GM18526 (cell line): ENCODE results near the gene MPP1.
A peak's percentile ranks its signal among the peaks of the same experiment; 100 is the strongest.

Experiments
- POLR2A ChIP-seq: IDR thresholded peaks from 3 replicates; pipeline ENCODE4 v1.6.1; 2011; ENCODE audit not compliant: insufficient read length; ENCODE audit errors: extremely low read depth

MPP1 gene

DNA sequence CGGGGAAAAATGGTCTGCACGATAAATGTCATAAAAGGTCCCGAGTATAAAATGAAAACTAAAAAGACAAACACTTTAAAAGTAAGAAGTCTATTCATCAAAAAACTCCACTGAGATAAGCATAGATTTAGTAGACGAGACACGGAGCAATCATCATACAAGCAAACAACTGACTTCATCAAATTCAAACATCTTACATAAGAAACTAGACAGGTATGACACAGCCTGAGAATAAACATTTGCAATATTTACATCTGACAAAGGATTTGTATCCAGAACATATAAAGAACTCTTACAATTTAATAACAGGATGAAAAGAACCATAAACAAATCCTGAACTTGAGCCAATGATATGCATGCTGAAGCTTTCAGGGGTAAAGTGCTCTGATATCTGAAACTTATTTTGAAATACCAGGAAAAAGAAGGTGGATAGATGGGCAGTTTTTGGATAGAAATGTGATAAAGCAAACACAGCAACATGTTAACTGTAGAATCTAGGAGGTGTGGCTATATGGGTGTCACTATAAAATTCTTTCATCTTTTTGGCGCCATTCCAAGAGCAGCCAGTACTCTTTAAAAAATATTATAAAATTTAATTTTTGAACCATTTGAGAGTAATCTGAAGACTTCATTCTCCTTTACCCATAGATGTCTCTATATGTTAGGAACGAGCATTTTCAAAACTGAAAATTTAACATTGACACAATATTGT is 12.0 kb downstream of the MPP1 start:
- no peak for TF ChIP-seq POLR2A

GRCh38 chrX:154791939-154792338 is 13.3 kb downstream of the MPP1 start:
- no peak for TF ChIP-seq POLR2A

GRCh38 chrX:154791467-154791866 is 13.8 kb downstream of the MPP1 start:
- no peak for TF ChIP-seq POLR2A

- no peak for TF ChIP-seq POLR2A
Observed at GRCh38 chrX:154785716-154786115, 19.6 kb downstream of the MPP1 start.

- no peak for TF ChIP-seq POLR2A
Observed at GRCh38 chrX:154784149-154784995, 20.9 kb downstream of the MPP1 start.

GRCh38 chrX:154780968-154781367 is 24.3 kb downstream of the MPP1 start:
- TF ChIP-seq POLR2A = no peak

DNA sequence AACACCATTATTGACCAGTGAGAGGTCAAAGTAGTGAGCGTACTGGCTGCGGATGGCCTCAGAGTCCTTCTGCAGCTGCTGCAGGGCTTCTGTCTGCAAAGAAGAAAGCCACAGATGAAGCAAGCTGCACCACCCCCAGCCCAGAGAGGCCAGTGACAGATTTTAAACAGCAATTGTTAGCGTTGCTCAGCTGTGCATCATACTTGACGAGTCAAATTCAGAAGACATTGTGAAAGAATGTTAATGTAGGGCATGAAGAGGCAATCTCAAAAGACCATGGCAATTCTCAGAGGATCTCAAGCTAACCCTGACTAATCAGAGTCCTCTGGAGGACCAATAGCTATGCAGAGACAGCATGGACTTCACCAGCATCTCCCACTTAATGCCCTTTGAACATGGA is 26.0 kb downstream of the MPP1 start:
- TF ChIP-seq POLR2A = no peak

GRCh38 chrX:154776753-154777152 is 28.5 kb downstream of the MPP1 start:
- TF ChIP-seq POLR2A = no peak

- TF ChIP-seq POLR2A = no peak
Observed at GRCh38 chrX:154775419-154776349, 29.6 kb downstream of the MPP1 start.

- TF ChIP-seq POLR2A = no peak
Observed at GRCh38 chrX:154774622-154775021, 30.7 kb downstream of the MPP1 start.

DNA sequence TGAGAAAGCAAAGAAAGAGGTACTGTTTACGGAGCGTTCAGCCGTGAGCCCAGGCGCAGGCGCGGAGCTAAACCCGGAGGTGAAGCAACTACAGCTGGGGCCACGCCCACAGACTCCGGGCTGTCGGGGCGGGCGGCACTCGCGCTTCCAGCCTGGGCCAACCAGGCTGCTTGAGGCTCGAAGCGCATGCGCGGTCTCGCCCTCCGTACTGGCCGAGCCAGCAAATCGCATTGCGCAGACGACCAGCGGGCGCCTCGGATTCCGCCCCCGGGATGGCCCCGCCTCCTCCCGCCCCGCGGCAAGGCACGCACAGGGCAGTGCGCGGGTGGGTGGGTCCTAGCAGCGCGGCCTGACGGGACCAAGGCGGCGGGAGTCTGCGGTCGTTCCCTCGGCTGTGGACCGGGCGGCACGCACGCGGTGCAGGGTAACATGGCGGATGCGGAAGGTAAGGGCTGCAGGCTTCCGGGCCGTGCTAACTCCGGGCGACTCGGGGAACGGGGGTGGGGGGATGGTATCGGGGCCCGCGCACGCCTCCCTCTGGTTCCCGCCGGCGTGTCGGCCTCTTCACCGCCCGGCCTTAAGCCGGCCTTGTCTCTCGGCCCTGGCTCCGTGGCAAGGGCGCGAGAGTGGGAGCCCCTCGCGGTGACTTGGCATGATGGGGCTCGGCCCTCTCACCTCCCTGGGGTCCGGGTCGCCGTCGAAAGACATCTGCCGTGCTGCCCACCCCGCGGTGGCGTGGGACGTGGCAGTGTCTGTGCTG is 42.6 kb downstream of the MPP1 start, which contains the start of gene DKC1:
TSS of gene DKC1 (plus strand) at position 328 of the 760 bp plus-strand sequence. CDS start at position 430, 102 bp downstream.
- peak; percentile 51 for TF ChIP-seq POLR2A

- TF ChIP-seq POLR2A = no peak
Observed at GRCh38 chrX:154761977-154762536, 43.2 kb downstream of the MPP1 start.

DNA sequence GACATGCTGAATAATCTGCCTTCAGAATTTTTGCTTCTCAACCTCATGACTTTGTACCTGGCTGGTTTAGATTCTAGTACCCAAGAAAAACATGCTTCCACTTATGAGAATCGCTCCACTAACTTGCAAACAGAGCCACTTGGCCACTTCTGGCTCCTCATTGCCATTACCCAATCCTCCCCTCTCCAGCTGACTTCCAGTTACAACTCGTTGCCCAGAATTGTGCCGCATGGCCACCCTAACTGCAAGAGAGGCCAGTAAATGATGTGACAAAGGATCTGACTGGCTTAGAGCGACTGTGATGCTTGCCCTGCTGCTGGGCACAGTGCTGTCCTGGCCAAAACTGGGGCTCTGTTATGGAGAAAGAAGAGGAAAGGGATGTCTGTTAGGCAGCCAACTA is 46.6 kb downstream of the MPP1 start:
- TF ChIP-seq POLR2A = no peak

DNA sequence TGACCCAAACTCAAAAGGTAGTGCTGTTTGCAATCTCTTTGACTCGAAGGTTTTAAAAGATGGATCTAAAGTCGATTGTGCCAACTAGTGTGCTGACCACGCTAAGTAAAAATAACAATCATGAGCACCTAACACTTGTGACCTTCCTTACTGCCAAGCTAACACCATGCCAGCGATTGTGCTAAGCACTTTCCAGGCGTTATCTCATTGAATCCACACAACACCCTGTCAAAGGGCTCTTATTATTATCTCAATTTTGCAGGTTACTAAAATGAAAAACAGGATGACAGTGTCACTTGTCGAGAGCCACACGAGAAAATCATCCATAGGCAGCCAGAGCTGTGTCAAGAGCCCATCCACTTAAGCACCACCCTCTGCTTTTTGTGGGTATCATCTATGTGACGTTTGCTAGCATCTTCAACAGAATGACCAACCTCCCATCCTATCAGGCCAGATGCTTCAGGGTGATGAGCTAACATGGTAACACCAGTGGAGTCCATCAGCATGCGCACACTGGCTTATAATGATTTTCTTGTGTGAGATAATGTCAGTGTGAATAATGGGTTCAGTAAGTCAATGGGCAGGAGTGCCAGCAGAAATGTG is 53.5 kb downstream of the MPP1 start:
- TF ChIP-seq POLR2A = no peak
